Measurements from ENCODE around the gene EMC8.

GRCh38 chr16:85812031-85812807 lies 12.9 kb upstream of the EMC8 start:
- TF ChIP-seq CTCF (IDR thresholded peaks at IDR 0.05) (no peak), EZH2 (IDR thresholded peaks at IDR 0.05; ENCODE audit: borderline replicate concordance, insufficient read depth, low read depth, low read length, poor library complexity, severe bottlenecking) (no peak)
